CD4-positive, alpha-beta T cell treated with Interferon gamma for 1 hour (primary cell): ENCODE data around the gene MGA.

Experiments
- DNase-seq: peaks from one replicate; pipeline ENCODE4 v3.0.0-alpha.2; 2020

The MGA gene

DNA sequence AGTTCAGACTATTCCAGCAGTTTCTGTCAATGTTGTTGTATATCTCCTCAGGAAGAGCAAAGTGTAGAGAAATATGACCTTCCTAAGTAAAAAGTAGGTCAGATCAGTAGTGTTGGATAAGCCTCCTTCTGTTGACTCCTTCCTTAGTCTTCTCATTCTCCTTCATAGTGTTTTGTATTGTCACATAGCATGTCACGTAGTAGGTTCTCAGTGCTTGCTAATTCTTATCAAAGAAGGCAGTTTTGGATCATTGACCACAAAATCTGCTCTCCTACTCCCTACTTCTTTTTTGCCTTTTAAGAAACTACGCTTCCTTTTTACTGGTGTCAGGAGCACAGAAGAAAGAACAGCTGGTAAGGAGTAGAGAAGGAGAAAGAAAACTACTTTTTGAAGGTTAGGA, 1.0 kb upstream of the MGA start:
- no peak for DNase-seq

- DNase-seq: no peak
These were observed 360 bp upstream of the MGA start for GRCh38 chr15:41659855-41660234.

GRCh38 chr15:41661078-41661517, 893 bp downstream of the MGA start:
- no peak for DNase-seq

DNA sequence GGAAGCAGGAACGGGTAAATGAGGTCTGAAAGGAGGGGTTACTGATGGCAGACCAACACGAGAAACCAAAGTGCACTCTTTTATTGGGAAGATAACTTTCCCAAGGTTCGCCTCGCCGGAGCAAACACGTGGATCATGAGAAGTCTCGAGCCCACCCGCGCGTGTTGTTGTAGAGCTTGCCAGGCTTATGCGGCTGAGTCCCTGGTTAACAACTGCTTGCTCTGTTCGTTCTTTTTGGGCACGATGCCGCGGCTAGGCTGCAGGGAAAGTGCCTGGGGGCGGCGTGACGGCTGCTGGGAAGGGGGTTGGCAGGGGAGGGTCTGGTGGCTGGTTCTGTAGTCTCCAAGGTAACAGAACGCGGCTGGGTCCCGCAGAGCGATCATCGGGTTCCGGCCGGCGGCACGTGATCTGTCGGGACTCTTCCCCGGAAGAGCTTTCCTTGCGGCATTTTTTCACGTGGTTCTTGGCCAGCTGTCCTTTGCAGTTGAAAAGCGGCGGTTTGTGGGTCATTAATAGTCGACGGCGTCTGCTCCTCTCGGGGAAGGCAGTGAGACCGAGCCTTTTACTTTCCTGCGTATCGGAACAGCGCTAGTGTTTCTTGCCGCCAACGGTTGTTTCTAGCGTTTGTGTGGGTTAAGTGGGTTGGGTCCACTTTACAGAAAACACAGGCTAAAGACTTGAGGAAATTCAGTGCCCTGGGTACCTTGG, 1.5 kb downstream of the MGA start:
- peak; percentile 79 for DNase-seq

DNA sequence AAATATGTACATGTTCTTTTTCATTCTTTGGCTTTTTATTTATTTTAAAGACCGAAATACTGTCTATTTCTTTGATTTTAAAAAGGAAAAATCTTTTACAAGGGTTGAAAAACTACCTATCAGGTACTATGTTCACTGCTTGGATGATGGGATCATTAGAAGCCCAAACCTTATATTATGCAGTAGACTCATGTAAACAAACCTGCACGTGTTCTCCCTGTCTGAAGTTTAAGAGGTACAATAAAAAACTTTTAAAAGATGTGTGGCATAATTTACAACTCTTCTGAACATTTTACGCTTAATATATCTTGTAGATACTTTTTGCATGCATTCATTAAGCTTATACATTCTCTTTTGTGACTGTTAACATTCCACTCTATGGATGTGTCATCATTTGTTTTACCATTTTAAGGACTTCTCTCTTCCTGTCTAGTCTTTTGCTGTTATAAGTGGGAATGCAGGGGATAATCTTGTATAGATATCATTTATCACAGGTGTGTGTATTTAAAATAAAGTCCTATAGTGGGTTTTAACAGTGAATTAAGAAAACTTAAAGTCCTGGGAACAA, 6.2 kb downstream of the MGA start:
- DNase-seq: no peak

GRCh38 chr15:41669701-41670100, 9.5 kb downstream of the MGA start:
- no peak for DNase-seq

GRCh38 chr15:41671656-41672648, 11.7 kb downstream of the MGA start:
- no peak for DNase-seq

DNA sequence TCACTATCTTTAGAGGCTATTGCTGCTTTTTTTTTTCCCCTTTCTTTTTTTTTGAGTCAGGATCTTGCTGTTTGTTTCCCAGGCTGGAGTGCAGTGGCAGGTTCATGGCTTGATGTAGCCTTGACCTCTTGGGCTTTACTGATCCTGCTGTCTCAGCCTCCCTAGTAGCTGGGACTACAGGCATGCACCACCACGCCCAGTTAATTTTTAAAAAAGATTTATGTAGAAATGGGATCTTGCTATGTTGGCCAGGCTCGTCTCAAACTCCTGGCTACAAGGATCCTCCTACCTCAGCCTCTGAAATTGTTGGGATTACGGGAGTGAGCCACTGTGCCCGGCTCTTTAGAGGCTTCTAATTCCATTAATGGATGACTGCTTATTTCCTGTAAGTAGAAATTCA, 15.1 kb downstream of the MGA start:
- no peak for DNase-seq

DNA sequence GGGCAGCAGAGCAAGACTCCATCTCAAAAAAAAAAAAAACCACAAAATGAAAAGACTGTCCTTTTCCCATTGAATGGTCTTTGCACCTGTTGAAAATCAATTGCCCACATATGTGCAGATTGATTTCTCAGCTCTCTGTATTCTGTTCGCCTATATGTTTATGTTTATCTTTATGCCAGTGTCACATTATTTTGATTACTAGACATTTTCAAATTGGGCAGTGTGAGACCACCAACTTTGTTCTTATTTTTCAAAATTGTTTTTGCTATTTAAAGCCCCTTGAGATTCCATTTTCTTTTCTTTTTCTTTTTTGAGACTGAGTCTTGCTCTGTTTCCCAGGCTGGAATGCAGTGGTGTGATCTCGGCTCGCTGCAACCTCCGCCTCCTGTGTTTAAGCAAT, 18.5 kb downstream of the MGA start:
- no peak for DNase-seq

DNA sequence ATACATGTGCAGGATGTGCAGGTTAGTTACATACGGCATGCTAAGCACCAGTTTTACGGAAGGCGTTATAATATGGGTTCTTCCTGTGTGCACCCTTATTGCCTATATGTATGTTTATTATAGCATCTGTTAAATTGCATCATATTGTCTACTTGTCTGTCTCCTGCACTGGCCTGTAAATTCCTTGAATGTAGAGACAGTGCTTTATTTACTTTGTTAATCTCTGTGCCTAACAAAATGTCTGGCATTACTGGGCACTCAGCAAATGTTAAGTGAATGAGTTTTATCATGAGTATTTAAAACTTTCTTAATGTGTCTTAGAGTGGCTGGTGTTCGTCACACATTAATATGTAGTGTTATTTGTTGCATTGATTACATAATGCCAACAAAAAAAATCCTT, 23.8 kb downstream of the MGA start:
- no peak for DNase-seq

GRCh38 chr15:41688671-41689070, 28.5 kb downstream of the MGA start:
- DNase-seq: no peak

GRCh38 chr15:41689083-41689482, 28.9 kb downstream of the MGA start:
- DNase-seq: no peak

DNA sequence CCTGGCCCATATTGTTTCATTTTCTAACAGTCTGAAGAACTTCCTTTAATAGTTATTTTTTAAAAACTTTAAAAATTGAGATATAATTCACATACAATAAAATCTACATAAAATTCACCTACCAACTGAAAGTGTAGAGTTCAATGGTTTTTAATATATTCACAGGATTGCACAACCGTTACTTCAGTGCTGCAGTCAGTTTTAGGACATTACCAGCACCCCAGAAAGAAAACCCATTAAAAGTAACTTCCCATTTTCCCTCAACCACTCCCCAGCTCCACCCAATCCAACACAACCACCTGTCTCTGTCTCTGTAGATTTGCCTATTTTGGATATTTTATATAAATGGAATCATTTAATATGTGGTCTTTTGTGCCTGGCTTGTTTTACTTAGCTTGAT, 29.6 kb downstream of the MGA start:
- DNase-seq: no peak

DNA sequence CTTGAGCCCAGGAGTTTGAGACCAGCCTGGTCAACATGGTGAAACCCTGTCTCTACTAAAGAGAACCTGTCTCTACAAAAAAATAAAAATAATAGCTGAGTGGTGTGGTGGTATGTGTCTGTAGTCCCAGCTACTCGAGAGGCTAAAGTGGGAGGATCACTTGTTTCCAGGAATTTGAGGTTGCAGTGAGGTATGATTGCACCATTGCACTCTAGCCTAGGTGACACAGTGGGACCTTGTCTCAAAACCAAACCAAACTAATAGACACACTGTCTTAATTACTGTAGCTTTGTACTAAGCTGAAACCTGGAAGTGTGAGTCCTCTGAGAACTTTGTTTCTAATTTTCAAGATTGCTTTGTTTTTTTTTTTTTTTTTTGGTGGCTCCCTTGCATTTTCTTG, 30.4 kb downstream of the MGA start:
- DNase-seq: no peak

DNA sequence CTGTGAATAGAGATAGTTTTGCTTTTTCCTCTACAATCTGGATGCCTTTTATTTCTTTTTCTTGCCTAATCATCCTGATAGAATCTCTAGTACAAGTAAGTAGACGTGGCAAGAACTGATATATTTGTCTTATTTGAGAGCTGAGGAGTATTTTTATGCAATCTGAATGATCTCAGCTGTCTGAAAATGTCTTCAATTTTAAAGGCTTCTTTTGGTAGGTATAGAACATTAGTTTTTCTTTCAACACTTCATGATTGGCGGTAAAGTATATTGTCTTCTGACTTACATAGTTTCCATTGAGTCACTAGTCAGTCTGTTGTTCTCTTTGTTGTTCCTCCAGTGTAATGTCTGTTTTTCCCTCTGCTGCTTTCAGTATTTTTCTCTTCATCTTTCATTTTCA, 31.3 kb downstream of the MGA start:
- no peak for DNase-seq

- no peak for DNase-seq
These were observed 31.8 kb downstream of the MGA start for GRCh38 chr15:41692049-41692448.

GRCh38 chr15:41693757-41694156, 33.6 kb downstream of the MGA start:
- no peak for DNase-seq

GRCh38 chr15:41695750-41696436, 35.7 kb downstream of the MGA start:
- peak; percentile 29 for DNase-seq

DNA sequence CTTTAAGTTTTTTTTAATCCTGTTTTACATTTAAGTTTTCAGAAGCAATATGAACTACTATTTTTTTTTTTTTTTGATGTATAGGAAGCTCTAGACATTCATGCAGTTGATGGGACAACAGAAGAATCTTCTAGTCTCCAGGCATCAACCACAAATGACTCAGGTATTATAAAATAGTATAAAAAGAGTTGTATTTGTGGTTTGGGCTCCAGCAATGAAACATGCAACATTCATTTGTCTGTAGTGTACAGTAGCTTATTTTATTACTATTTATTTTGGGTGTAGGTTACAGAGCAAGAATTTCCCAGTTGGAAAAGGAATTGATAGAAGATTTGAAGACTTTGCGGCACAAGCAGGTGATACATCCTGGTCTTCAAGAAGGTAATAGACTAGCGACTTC, 38.6 kb downstream of the MGA start:
- DNase-seq: no peak

- no peak for DNase-seq
These were observed 42.9 kb downstream of the MGA start for GRCh38 chr15:41703120-41703519.

DNA sequence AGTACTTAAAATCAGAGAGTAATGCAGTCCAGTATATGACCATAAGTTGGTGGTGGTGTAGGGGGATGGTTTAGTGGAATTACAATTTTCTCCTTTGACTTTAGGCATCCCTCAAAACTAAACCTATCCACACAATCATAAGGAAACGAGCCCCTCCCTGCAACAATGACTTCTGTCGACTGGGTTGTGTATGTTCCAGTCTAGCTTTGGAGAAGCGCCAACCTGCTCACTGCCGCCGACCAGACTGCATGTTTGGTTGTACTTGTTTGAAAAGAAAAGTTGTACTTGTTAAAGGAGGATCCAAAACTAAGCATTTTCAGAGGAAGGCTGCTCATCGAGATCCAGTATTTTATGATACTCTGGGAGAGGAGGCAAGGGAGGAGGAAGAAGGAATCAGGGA, 52.8 kb downstream of the MGA start:
- DNase-seq: no peak

DNA sequence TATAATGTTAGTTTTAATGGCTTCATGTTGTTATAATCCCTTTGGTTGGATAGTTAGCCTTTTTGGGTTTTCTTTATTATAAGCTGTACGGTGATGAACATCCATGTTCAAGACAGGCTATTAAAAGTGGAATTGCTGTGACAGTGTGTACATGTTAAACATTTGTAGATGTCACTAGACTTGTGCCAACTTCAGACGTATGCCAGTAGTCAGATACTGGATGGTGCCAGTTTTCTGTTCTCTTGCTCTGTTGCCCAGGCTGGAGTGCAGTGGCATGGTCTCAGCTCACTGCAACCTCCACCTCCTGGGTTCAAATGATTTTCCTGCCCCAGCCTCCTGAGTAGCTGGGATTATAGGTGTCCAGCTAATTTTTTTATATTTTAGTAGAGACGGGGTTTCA, 54.1 kb downstream of the MGA start:
- DNase-seq: no peak

DNA sequence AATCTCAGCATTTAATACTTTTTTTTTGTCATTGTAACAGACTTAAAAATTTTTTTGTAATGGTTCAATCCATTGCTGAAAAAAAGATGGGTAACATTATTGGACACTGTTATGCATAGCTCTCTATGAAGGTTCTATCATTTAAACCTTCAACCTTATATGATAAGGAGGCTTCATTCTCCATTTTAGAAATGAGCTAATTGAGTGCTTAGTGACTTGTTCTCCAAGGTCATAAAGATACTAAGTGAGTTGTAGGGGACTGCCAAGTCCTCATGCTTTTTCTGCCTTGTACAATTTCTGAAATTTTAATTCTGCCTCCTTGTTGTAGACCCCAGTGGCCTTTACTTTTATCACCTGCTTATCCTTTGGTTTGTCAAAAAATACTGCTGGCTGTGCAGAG, 56.7 kb downstream of the MGA start:
- no peak for DNase-seq
